Measurements from ENCODE around the gene OR6K2. TPM values are rescaled to one million over a fixed set of nuclear protein-coding genes. Genes with fewer than 3 reads are reported as not detected.

Gene OR6K2
- total RNA-seq, 2 experiments from 2014 or later: not detected

DNA sequence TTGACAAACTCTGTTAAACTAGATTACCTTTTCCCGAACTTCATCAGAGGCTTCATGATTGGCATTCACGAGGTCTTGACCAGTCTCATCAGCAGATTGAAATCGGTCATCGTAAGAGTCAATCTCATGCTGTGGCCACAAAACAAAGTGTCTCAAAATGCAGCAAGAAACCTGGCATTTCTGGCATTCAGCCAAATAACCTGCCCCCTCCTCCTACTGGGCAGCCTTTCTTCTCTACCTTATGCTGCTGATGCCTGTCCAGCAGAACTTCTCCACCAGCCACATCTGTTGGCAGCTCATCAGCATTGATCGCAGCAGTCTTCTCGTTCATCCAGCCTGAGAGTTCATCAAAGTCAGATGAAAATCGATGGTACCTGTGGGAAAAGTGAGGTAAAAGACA, 26.1 kb downstream of the OR6K2 start:
- ChIA-PET POLR2A (no interaction called here), CTCF (no interaction called here)
- Mint-ChIP-seq H3K4me1 (peaks cover under 1% of the 10 kb centered on the region), H3K27me3 (no peaks in the 10 kb centered on the region), H3K27ac (no peak overlapping the region), H3K4me3 (no peak overlapping the region), H3K36me3 (ENCODE audit: low read depth) (no peaks in the 10 kb centered on the region), H3K9me3 (no peaks in the 10 kb centered on the region)
- DNase-seq: no peak

DNA sequence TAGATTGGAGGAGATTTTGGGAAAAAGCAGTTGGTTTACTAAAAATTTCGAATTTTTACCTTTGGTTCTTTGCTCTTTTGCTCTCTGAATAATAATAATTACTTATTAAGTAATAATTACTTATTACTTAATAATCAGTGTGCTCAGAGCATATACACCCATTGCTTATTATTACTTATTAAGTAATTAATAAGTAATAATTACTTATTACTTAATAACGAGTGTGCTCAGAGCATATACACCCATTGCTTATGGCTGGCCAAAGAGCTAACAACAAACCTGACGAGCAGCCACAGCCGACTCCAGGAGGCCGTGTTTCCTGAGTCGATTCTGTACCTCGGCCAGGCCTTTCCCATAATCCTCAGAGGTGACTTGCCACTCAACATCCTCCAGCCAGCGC, 34.4 kb downstream of the OR6K2 start:
- Mint-ChIP-seq H3K4me3 (no peak overlapping the region), H3K27me3 (peaks cover 11% of the 10 kb centered on the region), H3K27ac (no peak overlapping the region), H3K4me1 (no peaks in the 10 kb centered on the region), H3K36me3 (ENCODE audit: low read depth) (no peaks in the 10 kb centered on the region), H3K9me3 (no peaks in the 10 kb centered on the region)
- CTCF ChIA-PET: no interaction called here
- POLR2A ChIA-PET: no interaction called here
- DNase-seq: no peak

DNA sequence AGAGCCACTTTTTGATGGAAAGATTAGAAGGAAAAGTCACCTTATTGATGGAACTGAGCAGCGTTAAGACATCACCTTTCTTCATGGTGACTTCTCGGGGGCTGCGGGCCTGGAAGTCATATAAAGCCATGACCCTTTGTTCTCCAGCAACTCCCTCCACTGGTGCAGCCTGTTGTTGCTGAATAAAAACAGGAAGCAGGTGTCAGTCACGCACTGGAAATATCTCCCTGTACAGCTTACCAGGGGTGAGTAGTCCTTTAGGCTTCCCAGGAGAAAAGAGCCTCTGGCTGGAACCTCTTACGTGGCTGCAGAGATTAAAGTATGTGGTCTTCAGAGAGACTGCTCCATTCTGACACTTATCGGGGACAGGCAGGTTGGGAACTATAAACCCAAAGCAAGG, 45.9 kb downstream of the OR6K2 start:
- H3K27me3 Mint-ChIP-seq: peaks cover 12% of the 10 kb centered on the region
- POLR2A ChIA-PET: no interaction called here
- no peak overlapping the region for H3K27ac Mint-ChIP-seq
- no peak for DNase-seq
- H3K36me3 Mint-ChIP-seq (ENCODE audit: low read depth): no peaks in the 10 kb centered on the region
- H3K9me3 Mint-ChIP-seq: no peaks in the 10 kb centered on the region
- CTCF ChIA-PET: no interaction called here
- H3K4me1 Mint-ChIP-seq: peaks cover 10% of the 10 kb centered on the region
- H3K4me3 Mint-ChIP-seq: no peak overlapping the region

DNA sequence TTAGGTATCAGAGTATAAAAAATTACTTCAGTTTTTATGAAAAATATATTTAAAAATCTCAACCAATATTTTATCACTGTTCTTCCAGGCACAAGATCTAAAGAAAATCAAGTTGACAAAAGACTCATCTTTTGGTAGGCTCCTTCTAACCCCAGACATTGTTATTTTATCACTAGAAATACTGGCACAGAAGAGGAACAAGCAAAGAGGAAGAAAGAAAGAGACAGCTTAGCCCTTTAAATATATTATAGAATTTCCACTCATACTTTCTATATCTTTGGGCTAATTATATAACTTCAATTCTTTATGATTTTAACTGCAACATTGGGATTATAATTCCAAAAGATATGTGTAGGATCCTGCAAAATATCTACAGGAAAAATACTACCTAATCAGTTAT, 46.4 kb downstream of the OR6K2 start:
- POLR2A ChIA-PET: no interaction called here
- no peaks in the 10 kb centered on the region for H3K9me3 Mint-ChIP-seq
- H3K36me3 Mint-ChIP-seq (ENCODE audit: low read depth): no peaks in the 10 kb centered on the region
- DNase-seq: no peak
- peaks cover 10% of the 10 kb centered on the region for H3K4me1 Mint-ChIP-seq
- no peak overlapping the region for H3K4me3 Mint-ChIP-seq
- peaks cover 12% of the 10 kb centered on the region for H3K27me3 Mint-ChIP-seq
- no peak overlapping the region for H3K27ac Mint-ChIP-seq
- CTCF ChIA-PET: interaction anchor here (0.8 kb wide), 1 partner anchor 15 kb away, joined by 3 read pairs; no protein-coding TSS in a partner anchor

DNA sequence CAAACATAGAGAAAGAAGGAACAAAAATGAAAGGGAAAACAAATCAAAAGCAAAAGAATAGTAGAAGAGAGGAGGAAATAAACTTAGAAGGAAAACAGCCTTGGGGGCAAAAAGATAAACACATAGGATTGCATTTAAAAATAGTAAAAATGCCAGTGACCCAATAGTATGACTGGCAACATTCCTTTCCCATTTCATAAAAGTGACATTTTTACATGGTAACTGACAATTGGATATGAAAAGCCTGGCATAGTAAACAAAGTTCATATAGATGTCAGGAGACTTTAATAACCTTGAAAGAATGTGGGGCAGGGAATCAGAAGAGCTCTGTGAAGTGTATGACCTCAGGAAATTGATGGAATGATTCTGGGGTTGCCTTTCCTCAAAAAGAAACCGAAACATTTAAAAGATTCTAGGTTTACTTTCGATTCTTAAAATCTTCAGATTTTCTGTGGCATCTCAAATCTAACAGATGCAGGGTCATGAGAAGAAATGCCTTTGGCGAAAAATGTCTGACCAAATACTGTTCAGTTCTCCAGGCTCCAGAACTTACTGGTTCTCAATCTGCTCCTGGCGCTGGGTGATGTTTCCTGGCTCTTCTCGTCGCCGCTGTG, 47.6 kb downstream of the OR6K2 start:
- Mint-ChIP-seq H3K27ac (no peak overlapping the region), H3K4me1 (peaks cover 10% of the 10 kb centered on the region), H3K36me3 (ENCODE audit: low read depth) (no peaks in the 10 kb centered on the region), H3K27me3 (peaks cover 6% of the 10 kb centered on the region), H3K4me3 (no peak overlapping the region), H3K9me3 (no peaks in the 10 kb centered on the region)
- ChIA-PET CTCF (no interaction called here), POLR2A (no interaction called here)
- DNase-seq: no peak

Other genes starting within 250 kb of the OR6K2 start
- not detected for gene OR10K1, start 238.8 kb downstream of the OR6K2 start, total RNA-seq
- not detected for gene OR10R2, start 228.4 kb downstream of the OR6K2 start, total RNA-seq
- gene OR6Y1, start 146.2 kb downstream of the OR6K2 start, total RNA-seq: not detected
- not detected for gene OR6P1, start 130.1 kb downstream of the OR6K2 start, total RNA-seq
- gene OR10X1, start 120.8 kb downstream of the OR6K2 start, total RNA-seq: not detected
- gene OR10Z1, start 95.4 kb downstream of the OR6K2 start, total RNA-seq: not detected
- gene SPTA1, start 13.9 kb downstream of the OR6K2 start, total RNA-seq: not detected
- not detected for gene OR6K3, start 20.1 kb upstream of the OR6K2 start, total RNA-seq
- gene OR6K6, start 54.1 kb upstream of the OR6K2 start, total RNA-seq: not detected
- gene OR6N1, start 71.5 kb upstream of the OR6K2 start, total RNA-seq: not detected
- not detected for gene OR6N2, start 80.6 kb upstream of the OR6K2 start, total RNA-seq
- not detected for gene MNDA, start 130.7 kb upstream of the OR6K2 start, total RNA-seq
- gene PYHIN1, start 230.9 kb upstream of the OR6K2 start, total RNA-seq: 10 to 100 TPM; 18.8 to 25.2 TPM